Measurements from ENCODE around the gene SLC2A6. TPM values are rescaled to one million over a fixed set of nuclear protein-coding genes. Genes with fewer than 3 reads are reported as not detected.

The SLC2A6 gene
- total RNA-seq, 1 donor, result 25.3 TPM

DNA sequence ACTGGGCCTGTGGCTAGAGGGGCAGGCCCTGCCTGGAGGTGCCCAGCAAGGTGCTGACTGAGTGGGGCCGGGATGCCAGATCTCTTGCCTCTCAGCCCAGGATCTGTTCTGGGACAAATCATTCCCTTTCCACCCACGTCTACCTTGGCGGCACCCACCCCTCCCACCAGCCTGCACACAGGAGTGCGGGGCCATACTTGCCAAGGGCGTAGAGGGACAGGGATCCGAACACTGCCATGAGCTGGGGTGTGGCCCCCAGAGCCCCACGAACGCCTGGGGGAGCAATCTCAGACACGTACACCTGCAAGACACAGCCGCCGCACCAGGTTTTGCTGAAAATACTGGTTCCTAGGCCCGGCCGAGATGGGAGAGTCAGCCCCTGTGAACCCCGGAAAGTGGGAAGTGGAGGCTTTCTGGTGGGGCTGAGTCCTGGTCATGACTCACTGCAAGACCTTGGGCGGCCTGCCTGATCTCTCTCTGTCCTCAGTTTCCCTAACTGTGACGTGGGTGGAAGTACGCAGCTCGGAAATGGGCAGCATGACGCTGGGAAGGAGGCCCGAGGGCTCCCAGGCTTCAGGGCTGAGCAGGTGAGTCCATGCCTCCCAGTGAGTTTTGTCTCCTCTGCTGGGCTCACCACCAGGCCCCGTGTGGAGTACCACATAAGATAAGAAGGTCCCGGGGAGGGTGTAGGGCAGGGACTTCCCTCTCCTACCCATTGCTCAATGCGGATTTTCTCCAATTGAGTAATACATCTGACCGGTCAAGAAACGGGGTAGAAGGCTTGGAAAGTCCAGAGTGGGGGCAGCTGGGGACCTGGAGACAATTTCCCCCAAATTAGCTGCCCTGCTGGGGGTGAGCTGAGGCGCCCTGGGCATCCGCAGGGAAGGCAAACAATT is 2.6 kb downstream of the SLC2A6 start:
- no peak overlapping the region for H3K4me2 ChIP-seq (ENCODE audit: insufficient read depth, low read length)
- no peak overlapping the region for H3K27ac ChIP-seq (ENCODE audit: low read depth, low read length)
- H3K4me1 ChIP-seq (ENCODE audit: insufficient read depth, low read length), result peaks cover 13% of the 10 kb centered on the region
- H3K27me3 ChIP-seq (ENCODE audit: insufficient read depth, low read length), result no peaks in the 10 kb centered on the region
- no peak for TF ChIP-seq CTCF (IDR thresholded peaks at IDR 0.05; ENCODE audit: extremely low read depth, low read depth, low read length)
- peaks cover 11% of the 10 kb centered on the region for H3K79me2 ChIP-seq (ENCODE audit: insufficient read depth, low read length)
- peaks cover 2% of the 10 kb centered on the region for H4K20me1 ChIP-seq (ENCODE audit: insufficient read depth, low read length)
- no peak overlapping the region for H2AFZ ChIP-seq (ENCODE audit: low read length)
- H3K36me3 ChIP-seq (ENCODE audit: insufficient read depth, low read length), result peaks cover 5% of the 10 kb centered on the region
- H3K9me3 ChIP-seq (ENCODE audit: low read depth, low read length), result no peaks in the 10 kb centered on the region
- no peak for DNase-seq (ENCODE audit: insufficient read length, low spot score, missing footprints)
- no peak overlapping the region for H3K4me3 ChIP-seq (ENCODE audit: insufficient read depth, low read length)

DNA sequence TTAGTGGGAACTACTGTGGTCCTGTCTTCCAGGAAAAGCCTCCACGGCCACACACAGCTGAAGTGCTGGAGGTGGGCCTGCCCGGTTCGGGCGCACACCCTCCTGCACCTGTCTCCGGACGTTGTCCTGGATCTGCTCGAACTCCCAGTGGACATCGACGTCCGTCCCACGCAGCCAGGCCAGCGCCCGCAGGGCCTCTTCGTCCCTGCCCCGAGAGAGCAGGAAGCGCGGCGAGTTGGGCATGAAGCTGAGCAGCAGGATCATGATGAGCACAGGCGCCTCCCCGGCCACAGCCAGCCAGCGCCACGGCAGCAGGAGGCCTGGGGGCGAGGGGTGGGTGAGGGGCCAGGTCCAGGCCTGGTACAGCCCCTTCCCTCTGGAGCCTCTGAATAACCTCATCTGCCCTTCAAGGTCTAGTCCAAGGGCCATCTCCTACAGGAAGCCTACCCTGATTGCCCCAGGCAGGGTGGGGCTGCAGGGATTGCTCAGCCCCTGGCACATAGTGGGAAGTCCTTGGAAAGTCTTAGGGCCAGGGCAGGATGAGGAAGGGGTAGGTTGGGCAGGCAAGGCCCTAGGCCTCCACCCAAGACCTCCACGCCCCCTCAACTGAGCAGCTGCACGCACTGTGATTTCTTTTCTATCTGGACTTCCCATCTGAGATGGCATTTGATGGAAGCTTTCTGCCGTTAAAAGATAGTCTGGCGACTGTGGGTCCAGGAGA is 3.4 kb downstream of the SLC2A6 start:
- peaks cover 5% of the 10 kb centered on the region for H3K36me3 ChIP-seq (ENCODE audit: insufficient read depth, low read length)
- TF ChIP-seq CTCF (IDR thresholded peaks at IDR 0.05; ENCODE audit: extremely low read depth, low read depth, low read length), result no peak
- no peak overlapping the region for H3K4me3 ChIP-seq (ENCODE audit: insufficient read depth, low read length)
- no peak overlapping the region for H2AFZ ChIP-seq (ENCODE audit: low read length)
- H3K4me1 ChIP-seq (ENCODE audit: insufficient read depth, low read length), result peaks cover 13% of the 10 kb centered on the region
- no peak overlapping the region for H3K4me2 ChIP-seq (ENCODE audit: insufficient read depth, low read length)
- peaks cover 2% of the 10 kb centered on the region for H4K20me1 ChIP-seq (ENCODE audit: insufficient read depth, low read length)
- H3K27ac ChIP-seq (ENCODE audit: low read depth, low read length), result no peak overlapping the region
- H3K27me3 ChIP-seq (ENCODE audit: insufficient read depth, low read length), result no peaks in the 10 kb centered on the region
- H3K9me3 ChIP-seq (ENCODE audit: low read depth, low read length), result no peaks in the 10 kb centered on the region
- no peak for DNase-seq (ENCODE audit: insufficient read length, low spot score, missing footprints)
- H3K79me2 ChIP-seq (ENCODE audit: insufficient read depth, low read length), result peaks cover 11% of the 10 kb centered on the region

DNA sequence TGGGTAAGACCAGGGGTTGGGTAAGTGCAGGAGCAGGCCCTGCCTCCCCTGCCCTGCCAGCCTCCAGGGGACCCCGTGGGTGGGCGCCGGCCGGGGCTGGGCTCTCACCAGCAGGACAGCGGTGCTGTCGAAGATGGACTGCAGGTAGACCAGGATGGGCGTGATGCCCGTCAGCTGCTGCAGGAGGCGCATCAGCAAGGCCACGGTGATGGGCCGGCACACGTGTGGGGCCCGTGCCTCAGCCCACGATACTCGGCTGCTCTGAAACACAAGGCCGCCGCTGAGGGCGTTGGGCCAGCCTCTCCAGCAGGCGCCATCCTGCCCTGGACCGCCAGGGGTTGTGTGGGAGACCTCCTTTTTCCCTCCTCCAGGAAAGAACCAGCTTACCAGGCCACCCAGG is 4.0 kb downstream of the SLC2A6 start:
- H2AFZ ChIP-seq (ENCODE audit: low read length), result no peak overlapping the region
- no peak for TF ChIP-seq CTCF (IDR thresholded peaks at IDR 0.05; ENCODE audit: extremely low read depth, low read depth, low read length)
- H4K20me1 ChIP-seq (ENCODE audit: insufficient read depth, low read length), result peaks cover 2% of the 10 kb centered on the region
- H3K4me3 ChIP-seq (ENCODE audit: insufficient read depth, low read length), result no peak overlapping the region
- no peaks in the 10 kb centered on the region for H3K9me3 ChIP-seq (ENCODE audit: low read depth, low read length)
- peaks cover 13% of the 10 kb centered on the region for H3K4me1 ChIP-seq (ENCODE audit: insufficient read depth, low read length)
- DNase-seq (ENCODE audit: insufficient read length, low spot score, missing footprints), result no peak
- no peaks in the 10 kb centered on the region for H3K27me3 ChIP-seq (ENCODE audit: insufficient read depth, low read length)
- peaks cover 5% of the 10 kb centered on the region for H3K36me3 ChIP-seq (ENCODE audit: insufficient read depth, low read length)
- H3K4me2 ChIP-seq (ENCODE audit: insufficient read depth, low read length), result no peak overlapping the region
- H3K27ac ChIP-seq (ENCODE audit: low read depth, low read length), result no peak overlapping the region
- H3K79me2 ChIP-seq (ENCODE audit: insufficient read depth, low read length), result peaks cover 11% of the 10 kb centered on the region

DNA sequence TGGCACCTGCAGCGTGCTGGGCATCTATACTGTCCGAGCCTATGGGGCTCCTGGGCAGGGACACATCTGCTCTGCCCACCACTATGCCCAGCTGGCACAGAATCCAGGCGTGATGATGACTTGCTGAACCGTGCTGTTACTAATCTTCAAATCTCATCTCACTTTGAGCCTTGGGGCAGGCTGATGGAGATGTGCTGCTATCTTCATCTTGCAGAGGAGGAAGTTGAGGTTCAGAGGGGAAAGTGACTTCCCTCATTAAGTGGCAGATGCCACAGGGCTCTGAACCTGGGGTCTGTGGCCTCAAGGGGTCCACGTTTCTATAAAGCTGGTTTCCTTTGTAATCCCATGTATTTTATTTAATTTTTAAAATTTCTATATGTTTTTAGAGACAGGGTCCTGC is 4.7 kb downstream of the SLC2A6 start:
- H3K36me3 ChIP-seq (ENCODE audit: insufficient read depth, low read length), result peaks cover 5% of the 10 kb centered on the region
- no peak for TF ChIP-seq CTCF (IDR thresholded peaks at IDR 0.05; ENCODE audit: extremely low read depth, low read depth, low read length)

More for the DNA sequence above, 4.7 kb downstream of the SLC2A6 start:
- Histone ChIP-seq H2AFZ (ENCODE audit: low read length) (no peak overlapping the region), H3K27ac (ENCODE audit: low read depth, low read length) (no peak overlapping the region), H3K4me2 (ENCODE audit: insufficient read depth, low read length) (no peak overlapping the region), H3K9me3 (ENCODE audit: low read depth, low read length) (no peaks in the 10 kb centered on the region), H3K79me2 (ENCODE audit: insufficient read depth, low read length) (peaks cover 11% of the 10 kb centered on the region), H3K27me3 (ENCODE audit: insufficient read depth, low read length) (no peaks in the 10 kb centered on the region), H4K20me1 (ENCODE audit: insufficient read depth, low read length) (peaks cover 2% of the 10 kb centered on the region), H3K4me3 (ENCODE audit: insufficient read depth, low read length) (no peak overlapping the region), H3K4me1 (ENCODE audit: insufficient read depth, low read length) (peaks cover 8% of the 10 kb centered on the region)
- no peak for DNase-seq (ENCODE audit: insufficient read length, low spot score, missing footprints)
